ENCODE results near the gene SCN8A.

The SCN8A gene

GRCh38 chr12:51692016-51692415 lies 101.0 kb downstream of the SCN8A start:
- no peaks in the 10 kb centered on the region for H4K20me1 ChIP-seq (ENCODE audit: insufficient read depth, low read length)
- no peak overlapping the region for H3K27ac ChIP-seq (ENCODE audit: low read length)
- no peaks in the 10 kb centered on the region for H3F3A ChIP-seq (ENCODE audit: insufficient read depth, low read length)
- H3K4me2 ChIP-seq (ENCODE audit: low read depth, low read length) = no peak overlapping the region
- H3K4me1 ChIP-seq (ENCODE audit: low read length) = no peaks in the 10 kb centered on the region
- no peaks in the 10 kb centered on the region for H3K36me3 ChIP-seq (replicated peaks; ENCODE audit: insufficient read depth, low read length)
- H3K9ac ChIP-seq (ENCODE audit: low read length) = no peak overlapping the region
- no peak overlapping the region for H2AFZ ChIP-seq (ENCODE audit: low read length)
- no peaks in the 10 kb centered on the region for H3K9me2 ChIP-seq (replicated peaks; ENCODE audit: insufficient read depth, low read length)
- H3K27me3 ChIP-seq (replicated peaks; ENCODE audit: insufficient read depth, low read length) = no peaks in the 10 kb centered on the region
- no peak overlapping the region for H3K4me3 ChIP-seq (ENCODE audit: low read length)
- H3K9me3 ChIP-seq (replicated peaks; ENCODE audit: insufficient read depth, low read length) = no peaks in the 10 kb centered on the region; the same call in 1 of the 2 replicates
- no peak for DNase-seq
- no peaks in the 10 kb centered on the region for H3K79me2 ChIP-seq (ENCODE audit: low read length)
- no peak for TF ChIP-seq EZH2 (optimal IDR thresholded peaks at IDR 0.05; ENCODE audit: low read depth, low read length)
- TF ChIP-seq CTCF (IDR thresholded peaks at IDR 0.05; ENCODE audit: low read length) = no peak

DNA sequence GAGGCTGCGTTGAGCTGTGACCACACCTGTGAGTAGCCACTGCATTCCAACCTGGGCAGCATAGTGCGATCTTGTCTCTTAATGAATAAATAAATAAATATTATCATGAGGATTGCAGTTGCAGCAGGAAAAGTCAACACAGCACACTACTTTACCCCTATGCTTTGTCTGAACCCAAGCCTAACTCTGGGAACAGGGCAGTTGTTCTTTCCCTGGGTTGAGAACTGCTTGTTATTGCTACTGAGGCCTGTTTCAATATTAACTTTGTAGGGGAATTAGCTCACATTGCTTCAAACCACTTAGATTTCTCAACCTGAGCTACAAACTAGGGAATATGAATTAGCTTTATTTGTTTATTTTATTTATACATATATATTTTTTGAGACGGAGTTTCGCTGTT lies 102.5 kb downstream of the SCN8A start:
- H4K20me1 ChIP-seq (ENCODE audit: insufficient read depth, low read length) = no peaks in the 10 kb centered on the region

GRCh38 chr12:51694146-51694545 lies 103.1 kb downstream of the SCN8A start:
- no peak overlapping the region for H3K27ac ChIP-seq (ENCODE audit: low read length)
- no peaks in the 10 kb centered on the region for H3K9me2 ChIP-seq (replicated peaks; ENCODE audit: insufficient read depth, low read length)
- H3F3A ChIP-seq (ENCODE audit: insufficient read depth, low read length) = no peaks in the 10 kb centered on the region
- no peak overlapping the region for H3K9ac ChIP-seq (ENCODE audit: low read length)
- H3K36me3 ChIP-seq (replicated peaks; ENCODE audit: insufficient read depth, low read length) = no peaks in the 10 kb centered on the region
- H3K4me2 ChIP-seq (ENCODE audit: low read depth, low read length) = no peak overlapping the region
- TF ChIP-seq EZH2 (optimal IDR thresholded peaks at IDR 0.05; ENCODE audit: low read depth, low read length) (no peak), EZH2phosphoT487 (IDR thresholded peaks at IDR 0.05; ENCODE audit: low read length) (no peak), CTCF (IDR thresholded peaks at IDR 0.05; ENCODE audit: low read length) (no peak)
- H3K4me3 ChIP-seq (ENCODE audit: low read length) = no peak overlapping the region
- no peaks in the 10 kb centered on the region for H3K4me1 ChIP-seq (ENCODE audit: low read length)
- no peaks in the 10 kb centered on the region for H3K27me3 ChIP-seq (replicated peaks; ENCODE audit: insufficient read depth, low read length)
- DNase-seq = no peak
- H3K9me3 ChIP-seq (replicated peaks; ENCODE audit: insufficient read depth, low read length) = no peaks in the 10 kb centered on the region
- no peaks in the 10 kb centered on the region for H4K20me1 ChIP-seq (ENCODE audit: insufficient read depth, low read length)
- H3K79me2 ChIP-seq (ENCODE audit: low read length) = no peaks in the 10 kb centered on the region
- H2AFZ ChIP-seq (ENCODE audit: low read length) = no peak overlapping the region

More for the DNA sequence above, 102.5 kb downstream of the SCN8A start:
- no peaks in the 10 kb centered on the region for H3K79me2 ChIP-seq (ENCODE audit: low read length)
- H3F3A ChIP-seq (ENCODE audit: insufficient read depth, low read length) = no peaks in the 10 kb centered on the region
- H3K4me1 ChIP-seq (ENCODE audit: low read length) = no peaks in the 10 kb centered on the region
- no peaks in the 10 kb centered on the region for H3K9me2 ChIP-seq (replicated peaks; ENCODE audit: insufficient read depth, low read length)
- TF ChIP-seq EZH2phosphoT487 (IDR thresholded peaks at IDR 0.05; ENCODE audit: low read length) (no peak), CTCF (IDR thresholded peaks at IDR 0.05; ENCODE audit: low read length) (no peak), EZH2 (optimal IDR thresholded peaks at IDR 0.05; ENCODE audit: low read depth, low read length) (no peak)
- no peaks in the 10 kb centered on the region; the same call in 1 of the 2 replicates for H3K9me3 ChIP-seq (replicated peaks; ENCODE audit: insufficient read depth, low read length)
- no peaks in the 10 kb centered on the region for H3K27me3 ChIP-seq (replicated peaks; ENCODE audit: insufficient read depth, low read length)
- no peak overlapping the region for H3K27ac ChIP-seq (ENCODE audit: low read length)
- H3K9ac ChIP-seq (ENCODE audit: low read length) = no peak overlapping the region
- no peak for DNase-seq
- H3K4me2 ChIP-seq (ENCODE audit: low read depth, low read length) = no peak overlapping the region
- H3K4me3 ChIP-seq (ENCODE audit: low read length) = no peak overlapping the region
- H2AFZ ChIP-seq (ENCODE audit: low read length) = no peak overlapping the region
- no peaks in the 10 kb centered on the region for H3K36me3 ChIP-seq (replicated peaks; ENCODE audit: insufficient read depth, low read length)

Data from MM.1S (cell line).